ENCODE data around the gene IMMP2L. TPM values are rescaled to one million over a fixed set of nuclear protein-coding genes. Genes with fewer than 3 reads are reported as not detected.

The IMMP2L gene
- total and polyA plus RNA-seq, 2 of the 8 experiments (the other 6 are each of a cell fraction or from before 2014, with no cell fraction given), result 2.3 to 10.1 TPM

GRCh38 chr7:111531993-111532392 lies 30.3 kb downstream of the IMMP2L start:
- Histone ChIP-seq H3K79me1 (ENCODE audit: low read depth, low read length) (no peaks in the 10 kb centered on the region), H3K79me2 (ENCODE audit: control insufficient read depth in 1 of 2, insufficient read depth in 2 of 2, low read length in 2 of 2) (no peaks in the 10 kb centered on the region), H3K9me3 (ENCODE audit: insufficient read depth in 2 of 2, low read depth in 1 of 2, low read length in 1 of 2) (no peaks in the 10 kb centered on the region), H3K23me2 (ENCODE audit: low read depth, low read length) (no peaks in the 10 kb centered on the region), H3K4me2 (ENCODE audit: insufficient read depth in 1 of 2, low read depth in 2 of 2, low read length in 2 of 2) (no peak overlapping the region), H3K56ac (replicated peaks; ENCODE audit: insufficient read length, low read depth, low read length) (no peak overlapping the region), H3K18ac (ENCODE audit: extremely low read depth, low read length) (no peak overlapping the region), H2BK5ac (ENCODE audit: low read depth, low read length) (no peak overlapping the region), H2AFZ (ENCODE audit: low read length) (no peak overlapping the region), H2BK120ac (replicated peaks; ENCODE audit: low read depth, low read length) (no peak overlapping the region), H3K4me3 (ENCODE audit: extremely low read depth in 1 of 4, insufficient read depth in 2 of 4, low read depth in 3 of 4, low read length in 4 of 4) (no peak overlapping the region), H2BK20ac (ENCODE audit: low read length) (no peak overlapping the region), H3K36me3 (ENCODE audit: control insufficient read depth in 2 of 4, insufficient read depth in 4 of 4, low read length in 3 of 4) (no peaks in the 10 kb centered on the region), H3K14ac (ENCODE audit: insufficient read length) (no peak overlapping the region), H3K23ac (ENCODE audit: insufficient read length) (no peak overlapping the region), H4K8ac (ENCODE audit: extremely low read depth, insufficient read depth, low read length) (no peak overlapping the region), H4K20me1 (replicated peaks in 1 of 2; ENCODE audit: control insufficient read depth in 1 of 2, insufficient read depth in 2 of 2, low read length in 2 of 2) (no peaks in the 10 kb centered on the region), H3K27me3 (replicated peaks in 1 of 4; ENCODE audit: control insufficient read depth in 3 of 4, extremely low read depth in 1 of 4, insufficient read depth in 3 of 4, low read length in 3 of 4) (no peaks in the 10 kb centered on the region), H4K5ac (ENCODE audit: insufficient read length, low read depth, low read length) (no peak overlapping the region), H3K4ac (replicated peaks; ENCODE audit: insufficient read length, low read depth, low read length) (no peak overlapping the region), H4K91ac (replicated peaks; ENCODE audit: insufficient read length, low read length) (no peak overlapping the region), H2BK12ac (ENCODE audit: low read depth, low read length) (no peak overlapping the region), H3K4me1 (replicated peaks in 1 of 4; ENCODE audit: control insufficient read depth in 3 of 4, insufficient read depth in 4 of 4, low read length in 3 of 4) (peaks cover 0 to 3% (median 0%) of the 10 kb centered on the region in 4 experiments; a peak in 1 of 7 replicates), H2AK5ac (ENCODE audit: low read depth, low read length) (no peak overlapping the region), H3K27ac (ENCODE audit: low read depth, low read length) (no peak overlapping the region), H3K9ac (replicated peaks in 1 of 4; ENCODE audit: extremely low read depth in 1 of 4, low read depth in 3 of 4, low read length in 3 of 4) (no peak overlapping the region), H2BK15ac (ENCODE audit: low read length) (no peak overlapping the region)
- FAIRE-seq (no peak), DNase-seq (ENCODE audit: low read depth in 1 of 2, low spot score in 2 of 2) (no peak)
- 97% methylated on average over 3 of the region's 3 CpGs; no CpG with 5 or more reads in 1 of the 2 experiments for WGBS, 2 experiments (ENCODE audit: extremely low coverage in 1 of 2, insufficient coverage in 1 of 2, insufficient read length in 1 of 2, insufficient replicate concordance in 2 of 2, low coverage in 1 of 2, low lambda C conversion rate in 2 of 2, missing lambda C conversion rate in 1 of 2)
- ChIA-PET POLR2A (ENCODE audit: partially characterized antibody) (no interaction called here), CTCF (ENCODE audit: partially characterized antibody) (interaction anchor here (1.2 kb wide), 1 partner anchor 198 kb away, joined by 3 read pairs; no protein-coding TSS in a partner anchor)
- no peak for TF ChIP-seq RBBP5 (IDR thresholded peaks at IDR 0.05; ENCODE audit: borderline replicate concordance, low read depth, low read length)
- TF ChIP-seq RXRA (IDR thresholded peaks at IDR 0.05; ENCODE audit: insufficient read depth, low read depth, low read length), result no peak
- no peak for TF ChIP-seq RAD21 (IDR thresholded peaks at IDR 0.05 in 1 of 2, conservative IDR thresholded peaks at IDR 0.05 in 1 of 2; ENCODE audit: low read depth in 2 of 2, low read length in 2 of 2)
- TF ChIP-seq BRCA1 (IDR thresholded peaks at IDR 0.05; ENCODE audit: low read depth, low read length), result no peak
- no peak for TF ChIP-seq SIN3A (conservative IDR thresholded peaks at IDR 0.05 in 1 of 2, IDR thresholded peaks at IDR 0.05 in 1 of 2; ENCODE audit: low read depth in 1 of 2, low read length in 2 of 2)
- no peak for TF ChIP-seq NANOG (IDR thresholded peaks at IDR 0.05; ENCODE audit: insufficient read depth, low read depth, low read length, poor library complexity, severe bottlenecking)
- TF ChIP-seq SRF (IDR thresholded peaks at IDR 0.05; ENCODE audit: low read depth, low read length), result no peak
- no peak for TF ChIP-seq CBX5 (IDR thresholded peaks at IDR 0.05; ENCODE audit: low read depth, low read length)
- TF ChIP-seq SP1 (IDR thresholded peaks at IDR 0.05; ENCODE audit: low read depth, low read length), result no peak
- no peak for TF ChIP-seq POLR2AphosphoS5 (IDR thresholded peaks at IDR 0.05; ENCODE audit: low read depth, low read length)
- no peak for TF ChIP-seq TEAD4 (IDR thresholded peaks at IDR 0.05; ENCODE audit: low read depth, low read length)
- no peak for TF ChIP-seq CREB1 (IDR thresholded peaks at IDR 0.05)
- TF ChIP-seq SIRT6 (IDR thresholded peaks at IDR 0.05; ENCODE audit: low read length), result no peak
- no peak for TF ChIP-seq MAX (IDR thresholded peaks at IDR 0.05)
- no peak for TF ChIP-seq TBP (IDR thresholded peaks at IDR 0.05; ENCODE audit: low read depth, low read length)

Measured in H1 (cell line).